GM12874 (cell line): ENCODE results near the gene PLEKHA7.

Experiments
- CTCF ChIP-seq: IDR thresholded peaks from 2 replicates; pipeline ENCODE4 v1.5.1; 2011; ENCODE audit warnings: low read depth, mild to moderate bottlenecking, control low read depth, low read length, moderate library complexity; ENCODE audit not compliant: insufficient read depth

The PLEKHA7 gene

GRCh38 chr11:16790486-16791190 lies 223.6 kb downstream of the PLEKHA7 start:
- no peak for TF ChIP-seq CTCF

GRCh38 chr11:16789560-16790485 lies 224.4 kb downstream of the PLEKHA7 start:
- TF ChIP-seq CTCF = no peak

- no peak for TF ChIP-seq CTCF
Observed at GRCh38 chr11:16789063-16789420, 225.2 kb downstream of the PLEKHA7 start.

- peak; percentile 99 for TF ChIP-seq CTCF
Observed at GRCh38 chr11:16788141-16789062, 225.8 kb downstream of the PLEKHA7 start.

- TF ChIP-seq CTCF = no peak
Observed at GRCh38 chr11:16787035-16787742, 227.0 kb downstream of the PLEKHA7 start.

GRCh38 chr11:16786131-16786530 lies 228.1 kb downstream of the PLEKHA7 start:
- TF ChIP-seq CTCF = no peak
